Subcutaneous abdominal adipose tissue (tissue), 5 donors: Measurements from ENCODE around the gene MRPL30.
"Not testable (repeated sequence)": the region's sequence is repeated elsewhere in the genome, so short reads cannot be mapped to it uniquely, and the experiment has no call there.

Experiments used
- H3K27ac ChIP-seq: one replicate; pipeline ENCODE4 v1.7.0; 2013; ENCODE audit warnings: low read depth, mild to moderate bottlenecking, inconsistent platforms, low read length, moderate library complexity
- H3K27me3 ChIP-seq, 5 donors: one replicate each; pipeline ENCODE4 v1.7.0; 2013; ENCODE audit warnings: low read length in 5 of 5, inconsistent platforms in 1 of 5; ENCODE audit not compliant: control insufficient read depth in 5 of 5, insufficient read depth in 4 of 5
- H3K36me3 ChIP-seq, 5 donors: one replicate each; pipeline ENCODE4 v1.7.0; 2013; ENCODE audit warnings: low read length in 5 of 5; ENCODE audit not compliant: control insufficient read depth in 5 of 5, insufficient read depth in 5 of 5
- H3K4me1 ChIP-seq, 5 donors: one replicate each; pipeline ENCODE4 v1.7.0; 2013; ENCODE audit warnings: low read length in 5 of 5, mild to moderate bottlenecking in 3 of 5, moderate library complexity in 1 of 5; ENCODE audit not compliant: control insufficient read depth in 5 of 5, insufficient read depth in 5 of 5
- H3K4me3 ChIP-seq, 5 donors: one replicate each; pipeline ENCODE4 v1.7.0; 2013; ENCODE audit warnings: low read length in 5 of 5, low read depth in 1 of 5
- H3K9ac ChIP-seq, 5 donors: one replicate each; pipeline ENCODE4 v1.7.0; 2013; ENCODE audit warnings: low read length in 5 of 5, mild to moderate bottlenecking in 4 of 5, moderate library complexity in 3 of 5
- H3K9me3 ChIP-seq, 5 donors: one replicate each; pipeline ENCODE4 v1.7.0; 2013; ENCODE audit warnings: low read length in 5 of 5; ENCODE audit not compliant: control insufficient read depth in 5 of 5
- donor health status: healthy.
- donor health status: healthy.
- donor health status: healthy.
- donor health status: healthy.
- donor health status: healthy.

MRPL30 gene

DNA sequence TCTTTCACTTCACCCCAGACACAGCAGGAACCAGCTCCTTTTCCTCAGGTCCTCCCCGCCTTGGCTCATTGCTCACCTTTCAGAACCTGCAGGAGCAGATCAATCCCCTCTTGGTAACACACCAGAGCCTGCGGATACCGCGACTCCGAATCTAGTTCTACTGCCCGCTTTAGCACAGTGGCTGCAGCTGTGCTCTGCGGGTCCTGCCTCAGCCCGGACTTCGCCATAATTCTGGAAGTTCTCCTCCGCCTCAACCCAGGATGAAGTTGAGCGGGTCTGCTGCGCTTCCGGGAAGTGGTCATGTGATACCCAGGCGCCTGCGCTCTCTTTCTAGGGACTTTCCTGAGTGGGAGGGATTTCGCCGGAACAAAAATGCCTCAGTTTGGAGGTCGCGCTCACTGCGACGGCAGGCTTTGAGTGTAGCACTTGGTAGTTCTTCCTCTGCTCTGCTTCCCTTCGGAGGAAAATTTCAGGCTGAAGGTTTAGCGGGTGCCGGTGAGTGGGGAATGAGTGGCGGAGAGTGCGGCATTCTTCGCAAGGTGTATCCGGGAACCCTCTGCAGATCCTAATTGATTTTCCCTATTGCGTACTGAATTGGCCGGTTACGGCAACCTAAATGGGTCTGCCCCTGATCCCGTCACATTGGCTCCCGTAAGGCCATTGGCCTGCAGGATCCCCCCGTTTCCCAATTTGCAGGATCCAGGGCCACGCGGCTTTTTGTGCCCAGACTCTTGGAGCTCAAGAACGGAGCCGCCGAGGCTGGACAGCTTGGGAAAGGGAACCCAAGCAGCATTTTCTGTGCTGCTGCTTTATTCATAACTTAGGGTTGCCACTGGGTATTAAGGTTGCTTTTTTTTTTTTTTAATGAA, at the start of gene MRPL30, which contains the start of gene MITD1:
TSS of gene MRPL30 (plus strand) at position 430 of the 869 bp plus-strand sequence. CDS start 5,020 bp downstream, outside the sequence.
TSS of gene MITD1 (minus strand) at position 304 of the 869 bp plus-strand sequence. CDS start at position 227, 77 bp downstream.
- no peaks in the 10 kb centered on the region for H3K9me3 ChIP-seq
- H3K27me3 ChIP-seq, result no peaks in the 10 kb centered on the region
- H3K4me3 ChIP-seq, result peak within 1 kb of the TSS; percentile 90 to 99 (median 98)
- peak within 1 kb of the TSS; percentile 96 for H3K27ac ChIP-seq
- H3K4me1 ChIP-seq, result peaks cover 0 to 31% (median 26%) of the 10 kb centered on the region in 5 donors
- H3K9ac ChIP-seq, result peak within 1 kb of the TSS; percentile 81 to 98 (median 96)
- H3K36me3 ChIP-seq, result no peaks in the 10 kb centered on the region

DNA sequence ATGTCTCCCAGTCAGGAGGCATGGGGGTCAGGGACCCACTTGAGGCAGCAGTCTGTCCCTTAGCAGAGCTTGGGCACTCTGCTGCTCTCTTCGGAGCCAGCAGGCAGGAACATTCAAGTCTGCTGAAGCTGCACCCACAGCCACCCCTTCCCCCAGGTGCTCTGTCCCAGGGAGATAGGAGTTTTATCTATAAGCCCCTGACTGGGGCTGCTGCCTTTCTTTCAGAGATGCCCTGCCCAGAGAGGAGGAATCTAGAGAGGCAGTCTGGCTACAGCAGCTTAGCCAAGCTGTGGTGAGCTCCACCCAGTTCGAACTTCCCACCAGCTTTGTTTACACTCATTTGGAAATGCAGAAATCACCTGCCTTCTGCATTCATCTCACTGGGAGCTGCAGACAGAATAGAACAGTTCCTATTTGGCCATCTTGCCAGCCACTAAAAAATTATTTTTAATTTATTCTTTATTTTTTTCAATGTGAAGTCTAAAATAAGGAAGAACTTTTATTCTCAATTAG, 45.9 kb upstream of the MRPL30 start:
- H3K9me3 ChIP-seq, result not testable (repeated sequence)

GRCh38 chr2:99139003-99139402, 42.0 kb upstream of the MRPL30 start:
- Histone ChIP-seq H3K4me1 (peaks cover 3 to 20% (median 13%) of the 10 kb centered on the region in 5 donors), H3K4me3 (no peak overlapping the region), H3K9ac (no peak overlapping the region), H3K27me3 (no peaks in the 10 kb centered on the region), H3K27ac (no peak overlapping the region), H3K9me3 (no peaks in the 10 kb centered on the region), H3K36me3 (no peaks in the 10 kb centered on the region)

More for the DNA sequence above, 45.9 kb upstream of the MRPL30 start:
- H3K4me3 ChIP-seq, H3K9ac ChIP-seq, H3K4me1 ChIP-seq, H3K27me3 ChIP-seq, H3K27ac ChIP-seq, H3K36me3 ChIP-seq: not testable (repeated sequence)

DNA sequence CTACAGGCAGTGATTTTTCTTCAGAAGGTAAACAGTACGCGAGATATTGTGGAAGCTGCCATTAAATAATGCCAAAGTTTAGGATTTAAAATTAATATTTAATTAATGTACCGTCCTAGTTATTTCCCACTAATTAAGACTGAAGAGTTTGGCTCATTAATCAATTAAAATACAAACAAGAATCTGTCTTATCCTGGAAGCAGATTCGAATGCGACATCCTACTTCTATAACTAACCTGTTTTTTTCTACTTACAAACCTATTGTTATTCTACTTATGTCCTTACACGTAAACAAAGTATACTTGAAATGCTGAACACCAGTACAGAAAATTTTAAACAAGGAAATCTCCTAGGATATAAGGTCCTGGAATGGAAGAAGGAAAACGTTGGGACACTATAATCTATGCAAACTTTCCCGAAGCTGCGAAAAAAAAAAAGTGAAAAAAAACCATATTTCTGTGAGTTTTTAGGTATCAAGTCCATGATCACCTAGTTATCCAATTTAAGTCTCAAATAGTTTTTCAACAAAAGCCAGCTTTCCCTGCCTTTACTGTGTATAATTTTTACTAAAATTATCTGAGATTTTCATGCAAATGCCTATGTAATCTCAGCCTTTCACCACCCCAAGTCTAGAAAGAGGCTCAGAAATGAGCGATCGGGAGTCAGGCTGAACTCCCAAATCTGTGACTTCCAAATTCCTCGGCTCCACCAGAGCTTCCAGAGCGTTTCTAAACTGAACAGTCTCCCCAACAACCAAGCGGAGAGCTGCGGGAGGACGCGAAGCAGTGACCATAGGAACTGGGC, 40.7 kb upstream of the MRPL30 start:
- Histone ChIP-seq H3K9me3 (no peaks in the 10 kb centered on the region), H3K4me1 (peaks cover 3 to 21% (median 15%) of the 10 kb centered on the region in 5 donors), H3K9ac (peak overlapping the region; percentile 39 to 87 (median 79)), H3K27ac (peak overlapping the region; percentile 70), H3K36me3 (no peaks in the 10 kb centered on the region), H3K27me3 (no peaks in the 10 kb centered on the region), H3K4me3 (peak overlapping the region; percentile 77 to 99 (median 91))

GRCh38 chr2:99140860-99141109, 40.2 kb upstream of the MRPL30 start:
- Histone ChIP-seq H3K27ac (peak overlapping the region; percentile 70), H3K36me3 (no peaks in the 10 kb centered on the region), H3K9me3 (no peaks in the 10 kb centered on the region), H3K4me3 (peak overlapping the region; percentile 77 to 99 (median 91)), H3K9ac (peak overlapping the region in 4 of 5 donors; percentile 75 to 87 (median 80)), H3K4me1 (peaks cover 3 to 21% (median 17%) of the 10 kb centered on the region in 5 donors), H3K27me3 (no peaks in the 10 kb centered on the region)

- no peaks in the 10 kb centered on the region for H3K36me3 ChIP-seq
- peak within 1 kb of the TSS; percentile 70 for H3K27ac ChIP-seq
- H3K27me3 ChIP-seq, result no peaks in the 10 kb centered on the region
- H3K9ac ChIP-seq, result peak within 1 kb of the TSS; percentile 39 to 87 (median 79)
- peak within 1 kb of the TSS; percentile 77 to 99 (median 91) for H3K4me3 ChIP-seq
- peaks cover 3 to 21% (median 17%) of the 10 kb centered on the region in 5 donors for H3K4me1 ChIP-seq
- H3K9me3 ChIP-seq, result no peaks in the 10 kb centered on the region
These were observed 39.6 kb upstream of the MRPL30 start, which contains the start of gene C2orf15 for GRCh38 chr2:99141110-99142108. Gene C2orf15 (plus strand): TSS chr2:99141707. CDS start chr2:99150559, 8,852 bp downstream.

- no peaks in the 10 kb centered on the region for H3K27me3 ChIP-seq
- H3K4me1 ChIP-seq, result peaks cover 3 to 25% (median 17%) of the 10 kb centered on the region in 5 donors
- H3K27ac ChIP-seq, result peak overlapping the region; percentile 67
- no peaks in the 10 kb centered on the region for H3K9me3 ChIP-seq
- H3K4me3 ChIP-seq, result no peak overlapping the region
- H3K36me3 ChIP-seq, result no peaks in the 10 kb centered on the region
- no peak overlapping the region for H3K9ac ChIP-seq
These were observed 30.3 kb upstream of the MRPL30 start for GRCh38 chr2:99150706-99151105.

DNA sequence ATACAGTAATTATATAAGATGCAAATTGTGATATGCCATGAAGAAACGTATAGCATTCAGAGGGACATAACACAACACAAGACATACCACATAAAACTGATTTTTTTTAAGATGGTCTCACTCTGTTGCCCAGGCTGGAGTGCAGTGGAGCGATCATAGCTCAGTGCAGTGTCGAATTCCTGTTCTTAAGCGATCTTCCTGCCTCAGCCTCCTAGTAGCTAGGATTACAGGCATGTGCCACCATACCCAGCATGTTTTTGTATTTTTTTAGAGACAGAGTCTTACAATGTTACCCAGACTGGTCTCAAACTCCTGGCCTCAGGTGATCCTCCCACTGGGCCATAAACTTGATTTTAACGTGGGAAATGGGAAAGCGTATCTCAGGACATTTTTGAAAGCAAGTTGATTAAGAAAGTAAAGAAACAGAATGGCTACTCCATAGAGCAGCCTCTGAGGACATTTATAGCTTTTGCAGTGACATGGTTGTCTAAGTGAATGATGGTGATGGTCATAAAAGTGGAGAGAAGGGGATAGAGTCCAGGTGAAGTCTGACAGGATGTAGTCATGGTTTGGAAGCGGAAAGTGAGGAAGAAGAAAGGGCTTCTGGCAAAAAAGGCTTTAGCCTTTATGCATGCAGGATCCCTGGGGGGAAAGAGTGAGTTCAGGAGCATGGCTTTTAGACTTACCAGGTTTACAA, 28.6 kb upstream of the MRPL30 start:
- peaks cover 3 to 28% (median 20%) of the 10 kb centered on the region in 5 donors for H3K4me1 ChIP-seq
- no peaks in the 10 kb centered on the region for H3K9me3 ChIP-seq
- no peak overlapping the region for H3K4me3 ChIP-seq
- H3K9ac ChIP-seq, result no peak overlapping the region
- H3K36me3 ChIP-seq, result peaks cover 3 to 8% (median 6%) of the 10 kb centered on the region in 5 donors
- no peaks in the 10 kb centered on the region for H3K27me3 ChIP-seq
- H3K27ac ChIP-seq, result peak overlapping the region; percentile 94
